ENCODE measurements around the gene PDIK1L.

DNA sequence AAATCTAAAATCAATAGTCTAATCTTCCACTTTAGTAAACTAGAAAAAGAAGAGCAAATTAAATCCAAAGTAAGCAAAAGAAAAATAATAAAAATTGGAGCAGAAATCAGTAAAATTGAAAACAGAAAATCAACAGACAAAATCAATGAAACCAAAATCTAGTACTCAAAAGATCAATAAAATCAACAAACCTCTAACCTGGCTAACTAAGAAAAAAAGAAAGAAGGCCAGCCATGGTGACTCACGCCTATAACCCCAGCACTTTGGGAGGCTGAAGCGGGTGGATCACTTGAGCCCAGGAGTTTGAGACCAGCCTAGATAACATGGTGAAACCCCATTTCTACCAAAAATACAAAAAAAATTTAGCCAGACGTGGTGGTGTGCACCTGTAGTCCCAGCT lies 22.8 kb downstream of the PDIK1L start:
- TF ChIP-seq, protein P1, sequence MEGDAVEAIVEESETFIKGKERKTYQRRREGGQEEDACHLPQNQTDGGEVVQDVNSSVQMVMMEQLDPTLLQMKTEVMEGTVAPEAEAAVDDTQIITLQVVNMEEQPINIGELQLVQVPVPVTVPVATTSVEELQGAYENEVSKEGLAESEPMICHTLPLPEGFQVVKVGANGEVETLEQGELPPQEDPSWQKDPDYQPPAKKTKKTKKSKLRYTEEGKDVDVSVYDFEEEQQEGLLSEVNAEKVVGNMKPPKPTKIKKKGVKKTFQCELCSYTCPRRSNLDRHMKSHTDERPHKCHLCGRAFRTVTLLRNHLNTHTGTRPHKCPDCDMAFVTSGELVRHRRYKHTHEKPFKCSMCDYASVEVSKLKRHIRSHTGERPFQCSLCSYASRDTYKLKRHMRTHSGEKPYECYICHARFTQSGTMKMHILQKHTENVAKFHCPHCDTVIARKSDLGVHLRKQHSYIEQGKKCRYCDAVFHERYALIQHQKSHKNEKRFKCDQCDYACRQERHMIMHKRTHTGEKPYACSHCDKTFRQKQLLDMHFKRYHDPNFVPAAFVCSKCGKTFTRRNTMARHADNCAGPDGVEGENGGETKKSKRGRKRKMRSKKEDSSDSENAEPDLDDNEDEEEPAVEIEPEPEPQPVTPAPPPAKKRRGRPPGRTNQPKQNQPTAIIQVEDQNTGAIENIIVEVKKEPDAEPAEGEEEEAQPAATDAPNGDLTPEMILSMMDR (IDR thresholded peaks at IDR 0.05; ENCODE audit: insufficient read depth, low read depth, low read length): no peak
- no peak for TF ChIP-seq EZH2 (IDR thresholded peaks at IDR 0.05; ENCODE audit: insufficient read depth, low read length)
